HG03060 (cell line): ENCODE results near the gene FXN.
"Not testable (repeated sequence)": the region's sequence is repeated elsewhere in the genome, so short reads cannot be mapped to it uniquely, and the experiment has no call there.

Source experiments
- ATAC-seq: cut with Tn5 transposase; IDR thresholded peaks from one replicate; pipeline ENCODE4 v1.9.1; 2021; ENCODE audit warnings: low read depth, moderate number of reproducible peaks; ENCODE audit not compliant: unreplicated experiment

FXN gene

DNA sequence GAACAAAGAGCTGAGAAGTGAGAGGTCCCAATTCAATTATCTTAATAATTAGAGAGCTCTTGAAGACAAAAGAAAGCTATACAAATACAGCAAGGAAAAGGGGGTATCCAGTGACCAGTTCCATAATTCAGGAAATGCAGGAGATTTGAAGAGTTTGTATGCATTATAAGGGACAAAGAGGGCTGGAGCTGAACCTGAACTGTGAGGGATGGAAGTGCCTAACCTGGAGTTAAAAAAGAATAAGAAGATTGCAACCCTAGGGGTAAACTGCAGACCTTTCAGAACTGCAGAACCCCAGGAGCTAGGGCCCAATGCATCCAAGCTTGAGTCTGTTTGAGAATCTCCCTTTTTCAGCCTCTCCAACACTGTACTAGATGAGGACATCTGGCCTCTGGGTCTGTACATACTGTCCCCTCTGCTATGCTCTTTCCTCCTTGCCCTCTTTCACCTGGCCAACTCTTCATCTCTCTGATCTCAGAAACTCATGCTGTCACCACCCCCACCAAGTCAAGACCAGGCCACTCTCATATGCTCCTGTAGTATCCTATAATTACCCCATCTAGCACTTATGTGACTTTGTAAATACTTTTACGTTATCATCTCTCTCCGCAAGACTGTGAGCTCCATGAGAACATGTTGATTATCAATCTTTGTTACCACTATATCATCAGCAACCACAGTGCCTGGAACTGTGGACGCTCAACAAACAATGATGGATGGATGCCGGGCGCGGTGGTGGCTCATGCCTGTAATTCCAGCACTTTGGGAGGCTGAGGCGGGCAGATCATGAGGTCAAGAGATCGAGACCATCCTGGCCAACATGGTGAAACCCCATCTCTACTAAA lies 15.0 kb upstream of the FXN start:
- no peak for ATAC-seq

DNA sequence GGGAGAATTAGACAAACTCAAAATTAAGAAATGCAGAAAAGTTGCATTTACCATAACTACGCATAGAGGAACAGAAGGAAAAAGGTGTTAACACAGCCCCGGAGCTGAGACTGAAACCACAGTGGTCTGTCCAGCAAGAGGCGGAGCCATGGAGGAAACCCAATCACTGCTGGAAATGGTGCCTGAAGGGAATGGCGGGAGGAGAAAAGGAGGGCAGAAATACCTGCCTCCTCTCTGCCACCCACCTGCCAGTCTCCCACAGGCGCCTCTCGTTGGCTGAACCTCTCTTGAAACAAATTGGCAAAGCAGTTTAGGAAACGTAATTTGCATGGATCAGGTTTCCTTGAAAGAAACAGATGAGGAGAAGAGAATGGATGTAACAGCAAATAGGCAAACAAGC lies 11.9 kb upstream of the FXN start:
- no peak for ATAC-seq

DNA sequence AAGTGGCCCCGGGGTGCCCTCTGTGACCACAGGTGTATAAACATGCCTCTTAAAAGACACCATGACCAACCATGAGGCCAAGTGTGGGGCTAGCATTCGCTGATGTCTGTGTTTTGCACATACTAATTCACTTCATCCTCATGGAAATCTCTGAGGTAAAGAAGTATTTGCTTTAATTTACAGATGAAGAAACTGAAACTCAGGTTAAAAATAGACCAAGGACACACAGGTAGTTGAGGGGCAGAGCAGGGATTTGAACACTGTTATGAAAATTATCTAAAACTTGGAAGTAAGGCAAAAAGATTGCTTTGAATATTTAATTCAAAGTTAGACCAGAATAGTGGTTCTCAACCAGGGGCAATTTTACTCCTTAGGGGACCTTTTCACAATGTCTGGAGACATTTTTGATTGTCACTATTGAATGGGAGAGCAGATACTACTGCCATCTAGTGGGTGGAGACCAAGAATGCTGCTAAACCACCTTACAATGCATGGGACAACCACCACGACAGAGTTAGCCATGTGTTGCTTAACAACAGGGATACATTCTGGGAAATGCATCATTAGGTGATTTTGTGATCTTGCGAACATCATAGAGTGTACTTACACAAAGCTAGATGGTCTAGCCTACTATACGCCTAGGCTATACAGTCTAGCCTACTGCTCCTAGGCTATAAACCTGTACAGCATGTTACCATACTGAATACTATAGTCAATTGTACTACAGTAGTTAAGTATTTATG lies 8.0 kb upstream of the FXN start:
- no peak for ATAC-seq

DNA sequence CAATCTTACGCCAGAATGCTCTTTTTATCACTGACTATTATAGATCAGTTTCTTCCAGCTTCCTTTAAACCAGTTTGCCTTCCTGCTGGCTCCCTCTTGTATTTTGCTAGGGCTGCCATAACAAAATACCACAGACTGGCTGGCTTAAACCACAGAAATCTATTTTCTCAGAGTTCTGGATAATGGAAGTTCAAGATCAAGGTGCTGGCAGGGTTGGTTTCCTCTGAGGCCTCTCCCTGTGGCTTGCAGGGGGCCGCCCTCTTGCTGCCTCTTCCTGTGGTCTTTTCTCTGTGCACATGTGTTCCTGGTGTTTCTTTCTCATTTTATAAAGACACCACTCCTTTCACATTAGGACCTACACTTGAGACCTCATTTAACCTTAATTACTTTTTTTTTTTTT lies 6.8 kb upstream of the FXN start:
- ATAC-seq, result no peak

DNA sequence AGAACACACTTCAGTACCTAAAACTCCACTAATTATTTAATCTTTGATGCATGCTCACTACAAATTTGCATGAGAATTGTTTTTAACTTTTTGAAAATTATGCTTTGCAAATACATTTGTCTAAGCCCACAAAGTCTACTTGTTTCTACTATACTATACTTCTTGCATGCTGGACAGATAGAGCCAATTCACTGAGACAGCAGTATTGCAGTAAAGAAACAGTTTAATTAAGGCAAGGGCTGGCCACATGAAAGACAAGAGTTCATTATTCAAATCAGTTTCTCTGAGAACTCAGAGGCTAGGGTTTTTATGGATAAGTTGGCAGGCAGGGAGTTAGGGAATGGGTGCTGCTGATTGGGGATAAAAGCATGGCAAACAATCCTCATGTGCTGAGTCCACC lies 6.0 kb upstream of the FXN start:
- ATAC-seq, result no peak

DNA sequence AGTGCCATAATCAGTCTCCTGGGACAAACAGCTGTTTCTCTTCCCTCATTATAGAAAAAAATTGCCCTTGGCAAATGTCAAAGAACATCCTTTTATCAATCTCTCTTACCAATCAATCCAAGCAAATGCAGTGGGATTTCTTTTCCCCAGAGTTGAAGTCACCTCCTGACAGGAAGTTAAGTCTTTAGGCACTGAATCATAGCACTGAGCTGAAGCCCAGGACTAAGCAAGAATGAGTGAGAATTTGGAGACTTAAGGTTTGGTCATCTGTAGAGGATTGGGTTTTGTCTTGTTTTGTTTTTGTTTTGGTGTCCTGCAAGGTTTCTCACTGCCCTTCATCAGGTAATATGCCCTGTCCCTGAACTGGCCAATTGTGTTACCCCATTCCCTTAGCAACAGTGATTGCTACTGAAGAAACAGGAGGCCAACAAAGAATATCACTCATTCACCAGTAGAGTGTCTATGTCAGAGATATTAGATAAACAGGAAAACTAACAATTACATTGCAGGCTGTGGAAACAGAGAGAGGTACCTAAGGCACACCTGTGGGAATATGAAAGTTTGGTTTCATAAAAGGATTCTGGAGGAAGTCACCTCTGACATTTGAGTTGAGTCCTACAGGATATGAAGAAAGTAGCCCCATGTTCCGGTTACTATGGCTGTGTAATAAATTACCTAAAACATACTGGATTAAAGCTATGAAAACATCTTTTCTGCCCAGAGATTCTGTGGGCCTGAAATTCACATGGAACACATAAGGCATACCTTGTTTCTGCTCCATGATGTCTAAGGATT lies 4.5 kb upstream of the FXN start:
- ATAC-seq, result no peak

DNA sequence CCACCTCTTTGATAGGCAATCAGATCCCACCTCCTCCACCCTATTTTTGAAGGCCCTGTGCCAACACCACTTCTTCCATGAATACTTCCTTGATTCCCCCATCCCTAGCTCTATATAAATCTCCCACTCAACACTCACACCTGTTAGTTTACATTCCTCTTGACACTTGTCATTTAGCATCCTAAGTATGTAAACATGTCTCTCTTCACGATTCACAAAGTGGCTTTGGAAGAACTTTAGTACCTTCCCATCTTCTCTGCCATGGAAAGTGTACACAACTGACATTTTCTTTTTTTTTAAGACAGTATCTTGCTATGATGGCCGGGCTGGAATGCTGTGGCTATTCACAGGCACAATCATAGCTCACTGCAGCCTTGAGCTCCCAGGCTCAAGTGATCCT lies 1.5 kb upstream of the FXN start:
- no peak for ATAC-seq

DNA sequence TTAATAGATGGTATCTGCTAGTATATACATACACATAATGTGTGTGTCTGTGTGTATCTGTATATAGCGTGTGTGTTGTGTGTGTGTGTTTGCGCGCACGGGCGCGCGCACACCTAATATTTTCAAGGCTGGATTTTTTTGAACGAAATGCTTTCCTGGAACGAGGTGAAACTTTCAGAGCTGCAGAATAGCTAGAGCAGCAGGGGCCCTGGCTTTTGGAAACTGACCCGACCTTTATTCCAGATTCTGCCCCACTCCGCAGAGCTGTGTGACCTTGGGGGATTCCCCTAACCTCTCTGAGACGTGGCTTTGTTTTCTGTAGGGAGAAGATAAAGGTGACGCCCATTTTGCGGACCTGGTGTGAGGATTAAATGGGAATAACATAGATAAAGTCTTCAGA lies 757 bp downstream of the FXN start:
- ATAC-seq, result no peak

DNA sequence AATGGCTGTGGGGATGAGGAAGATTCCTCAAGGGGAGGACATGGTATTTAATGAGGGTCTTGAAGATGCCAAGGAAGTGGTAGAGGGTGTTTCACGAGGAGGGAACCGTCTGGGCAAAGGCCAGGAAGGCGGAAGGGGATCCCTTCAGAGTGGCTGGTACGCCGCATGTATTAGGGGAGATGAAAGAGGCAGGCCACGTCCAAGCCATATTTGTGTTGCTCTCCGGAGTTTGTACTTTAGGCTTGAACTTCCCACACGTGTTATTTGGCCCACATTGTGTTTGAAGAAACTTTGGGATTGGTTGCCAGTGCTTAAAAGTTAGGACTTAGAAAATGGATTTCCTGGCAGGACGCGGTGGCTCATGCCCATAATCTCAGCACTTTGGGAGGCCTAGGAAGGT lies 1.2 kb downstream of the FXN start:
- ATAC-seq, result no peak

DNA sequence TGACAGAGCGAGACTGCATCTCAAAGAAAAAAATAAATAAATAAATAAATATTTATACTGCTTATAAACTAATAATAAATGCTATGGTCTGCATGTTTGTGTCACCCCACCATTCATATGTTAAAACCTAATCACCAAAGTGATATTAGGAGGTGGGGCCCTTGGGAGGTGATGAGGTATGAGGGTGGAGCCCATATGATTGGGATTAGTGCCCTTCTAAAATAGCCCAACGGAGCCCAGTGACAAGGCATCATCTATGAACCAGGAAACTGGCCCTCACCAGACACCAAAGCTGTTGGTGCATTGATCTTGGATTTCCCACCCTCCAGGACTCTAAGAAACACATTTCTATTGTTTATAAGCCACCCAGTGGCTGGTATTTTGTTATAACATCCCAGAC lies 5.1 kb downstream of the FXN start:
- ATAC-seq, result no peak

DNA sequence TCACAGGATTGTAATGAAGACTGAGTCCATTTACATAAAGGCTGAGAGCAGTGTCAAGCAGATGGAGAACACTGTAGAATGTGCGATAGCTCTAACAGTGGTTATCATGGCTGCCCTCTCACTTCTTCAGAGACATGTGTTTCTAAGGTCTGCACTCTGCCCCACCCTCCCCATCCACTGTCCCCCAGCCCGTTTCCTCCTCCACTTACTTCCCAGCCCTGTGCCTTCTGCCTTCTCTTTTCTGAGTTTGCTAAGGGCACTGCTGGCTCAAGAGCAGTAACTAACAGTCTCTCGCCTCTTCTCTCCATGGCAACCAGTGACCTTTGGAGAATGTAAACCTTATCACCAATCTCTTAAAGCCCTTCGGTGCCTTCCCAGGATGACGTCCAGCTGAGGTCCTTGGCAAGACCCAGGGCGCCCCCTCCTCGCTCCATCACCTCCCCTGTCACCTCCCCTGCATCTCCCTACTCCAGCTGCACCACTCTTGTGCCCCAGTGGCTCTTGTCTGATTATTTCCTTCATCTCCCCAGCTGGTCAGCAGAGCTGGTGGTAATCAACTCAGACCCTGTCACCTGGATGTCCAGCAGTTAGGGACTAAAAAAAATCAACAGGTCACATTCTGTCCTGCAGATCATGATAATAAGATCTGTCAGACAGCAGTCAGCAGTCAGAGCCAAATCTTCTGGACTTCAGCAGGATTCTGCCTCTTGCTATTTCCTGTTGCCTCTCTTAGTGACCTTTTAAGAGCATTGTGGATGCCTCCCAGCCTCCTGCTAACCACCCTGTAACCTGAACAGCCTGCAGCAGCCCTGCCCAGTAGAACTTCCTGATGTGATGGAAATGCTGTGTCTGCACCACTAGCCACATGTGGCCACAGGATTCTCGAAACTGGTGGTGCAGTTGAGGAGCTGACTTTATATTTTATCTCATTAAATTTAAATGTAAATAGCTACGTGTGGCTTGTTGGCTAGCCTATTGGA lies 9.0 kb downstream of the FXN start:
- ATAC-seq, result no peak

DNA sequence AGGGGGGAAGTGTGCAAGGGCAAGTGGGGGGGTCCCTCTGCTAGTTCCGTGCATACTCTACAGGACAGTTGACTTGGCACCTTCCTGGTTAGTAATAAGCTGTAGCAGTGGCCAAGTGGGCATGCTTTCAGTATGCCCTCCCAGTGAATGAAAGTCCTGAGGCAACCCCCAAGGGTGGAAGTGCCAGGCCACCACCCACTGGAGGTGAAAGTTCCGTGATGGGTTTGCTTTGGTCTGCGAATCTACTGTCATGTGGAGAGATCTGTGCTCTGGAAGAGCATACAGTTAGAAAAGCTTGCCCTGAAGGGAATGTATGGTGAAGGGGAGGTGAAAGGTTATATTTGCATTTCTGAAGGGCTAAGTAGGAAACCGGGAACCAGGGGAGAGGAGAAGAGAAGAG lies 10.3 kb downstream of the FXN start:
- no peak for ATAC-seq

DNA sequence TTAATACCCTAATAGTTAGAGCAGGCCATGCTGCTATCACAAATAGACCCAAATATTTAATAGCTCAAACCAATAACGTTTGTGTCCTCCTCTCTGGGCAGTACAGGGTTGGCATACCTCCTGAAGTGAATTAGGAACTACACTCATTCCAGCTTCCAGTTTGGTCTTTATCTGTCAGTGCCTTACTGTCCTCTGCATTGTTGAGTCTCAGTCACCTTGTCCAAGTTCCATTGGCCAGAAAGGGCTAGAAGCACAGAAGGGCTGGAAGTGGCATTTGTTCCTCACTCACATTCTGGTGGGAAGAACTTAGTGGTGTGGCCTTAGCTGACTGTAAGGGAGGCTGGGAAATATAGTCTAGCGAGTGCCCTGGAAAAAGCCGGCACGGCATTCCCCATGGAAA lies 11.2 kb downstream of the FXN start:
- ATAC-seq, result no peak

DNA sequence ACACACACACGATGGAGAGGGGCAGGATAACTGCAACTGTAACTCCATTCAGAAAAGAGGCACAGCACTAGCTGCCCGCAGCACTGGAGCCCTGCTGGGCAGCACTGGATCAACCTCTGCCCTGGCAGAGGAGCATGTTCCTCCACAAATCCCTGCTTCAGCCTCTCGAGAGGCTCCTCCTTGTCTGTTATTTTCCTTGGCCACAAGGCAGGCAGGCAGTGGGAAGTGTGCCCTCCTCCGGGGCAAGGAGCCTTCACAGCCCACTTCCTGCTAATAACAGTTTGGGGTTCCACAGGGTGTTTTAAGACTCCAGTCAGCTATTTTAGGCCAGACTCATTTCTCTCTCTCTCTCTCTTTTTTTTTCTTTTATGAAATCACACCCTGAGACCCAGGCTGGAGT lies 11.8 kb downstream of the FXN start:
- no peak for ATAC-seq

DNA sequence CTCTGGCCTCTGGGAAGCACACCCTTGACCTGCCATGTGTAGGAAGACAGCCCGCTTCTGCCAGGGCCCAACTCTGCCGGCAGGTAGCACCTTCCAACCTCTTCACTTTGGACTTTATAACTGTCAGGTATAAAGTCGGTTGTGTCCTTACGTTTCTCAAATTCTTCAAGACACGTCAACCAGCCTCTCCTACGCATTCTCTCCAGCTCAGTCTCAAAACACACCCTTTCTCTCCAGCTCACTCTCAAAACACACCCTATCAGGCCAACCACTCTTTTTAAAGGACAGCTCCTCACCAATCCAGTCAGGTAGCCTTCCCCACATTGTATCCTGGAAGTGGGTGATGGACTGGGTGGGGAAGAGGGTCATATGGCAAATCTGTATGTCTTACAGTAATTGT lies 13.5 kb downstream of the FXN start:
- ATAC-seq, result no peak

DNA sequence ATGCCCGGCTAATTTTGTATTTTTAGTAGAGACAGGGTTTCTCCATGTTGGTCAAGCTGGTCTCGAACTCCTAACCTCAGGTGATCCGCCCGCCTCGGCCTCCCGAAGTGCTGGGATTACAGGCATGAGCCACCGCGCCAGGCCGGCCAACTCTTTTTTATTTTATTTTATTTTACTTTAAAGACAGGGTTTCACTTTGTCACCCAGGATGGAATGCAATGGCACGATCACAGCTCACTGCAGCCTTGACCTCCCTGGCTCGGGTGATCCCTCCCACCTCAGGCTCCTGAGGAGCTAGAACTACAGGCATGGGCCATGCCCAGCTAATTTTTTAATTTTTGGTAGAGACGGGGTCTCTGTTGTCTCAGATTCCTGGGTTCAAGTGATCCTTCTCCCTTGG lies 15.4 kb downstream of the FXN start:
- not testable (repeated sequence) for ATAC-seq

DNA sequence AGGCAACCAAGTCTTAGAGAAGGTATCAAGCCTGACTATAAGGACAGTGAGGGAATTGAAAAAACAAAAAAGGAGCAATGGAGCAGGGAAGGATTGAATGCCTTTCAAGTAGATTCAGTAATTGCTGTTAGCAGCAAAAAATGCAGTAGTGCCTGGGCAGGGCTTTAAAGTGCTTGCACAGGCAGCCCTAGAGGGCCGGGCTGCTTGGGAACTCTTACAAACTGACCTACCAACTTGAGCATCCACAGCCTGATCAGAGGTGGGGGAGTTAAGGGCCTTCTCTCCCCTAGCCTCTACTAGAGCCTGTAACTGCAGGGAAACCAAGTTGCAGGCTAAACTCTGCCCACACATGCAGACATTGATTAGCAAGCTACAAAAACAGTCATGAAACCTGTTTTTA lies 19.4 kb downstream of the FXN start:
- ATAC-seq, result no peak

DNA sequence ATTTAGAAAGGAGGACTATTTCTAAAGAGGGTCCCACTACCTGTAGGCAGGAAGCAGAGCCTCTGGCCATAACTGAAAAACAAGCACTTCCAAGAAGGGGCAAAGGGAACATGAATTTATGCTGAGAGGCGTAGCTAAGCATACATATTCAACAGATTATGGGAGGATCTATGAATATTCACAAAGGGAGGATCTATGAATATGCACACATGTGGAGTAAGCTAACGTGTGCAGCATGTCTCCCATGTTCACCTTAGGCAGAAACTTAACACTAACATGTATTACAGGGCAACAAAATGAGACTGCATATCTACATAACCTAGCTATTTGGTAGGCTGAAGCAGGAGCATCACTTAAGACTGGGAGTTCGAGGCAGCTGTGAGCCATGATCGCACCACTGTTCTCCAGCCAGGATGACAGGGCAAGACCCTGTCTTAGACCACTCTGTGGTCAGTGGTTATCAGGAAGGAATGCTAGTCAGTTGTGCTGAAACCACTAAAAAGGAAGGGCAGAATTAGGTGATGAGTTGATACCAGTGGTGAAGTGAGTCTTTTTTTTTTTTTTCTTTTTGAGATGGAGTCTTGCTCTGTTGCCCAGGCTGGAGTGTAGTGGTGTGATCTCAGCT lies 20.8 kb downstream of the FXN start:
- ATAC-seq, result no peak

DNA sequence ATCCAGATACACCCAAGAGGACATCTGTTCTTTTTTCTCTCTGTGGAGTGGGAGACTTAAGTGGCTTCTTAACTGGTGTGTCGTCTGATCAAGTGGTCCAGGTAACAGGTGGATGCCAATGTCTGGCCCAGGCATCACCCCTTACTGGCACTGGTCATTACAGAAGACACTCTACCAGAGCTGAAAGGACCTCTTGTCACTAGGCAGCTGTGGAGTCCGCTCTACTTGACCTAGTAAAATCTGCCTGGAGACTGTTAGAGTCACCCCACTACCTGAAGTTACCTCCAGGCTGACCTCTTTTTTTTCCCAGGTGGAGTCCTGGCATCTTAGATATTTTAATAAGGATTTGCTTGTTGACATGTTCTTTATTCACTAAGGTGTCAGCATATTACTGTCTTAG lies 22.5 kb downstream of the FXN start:
- ATAC-seq, result no peak

DNA sequence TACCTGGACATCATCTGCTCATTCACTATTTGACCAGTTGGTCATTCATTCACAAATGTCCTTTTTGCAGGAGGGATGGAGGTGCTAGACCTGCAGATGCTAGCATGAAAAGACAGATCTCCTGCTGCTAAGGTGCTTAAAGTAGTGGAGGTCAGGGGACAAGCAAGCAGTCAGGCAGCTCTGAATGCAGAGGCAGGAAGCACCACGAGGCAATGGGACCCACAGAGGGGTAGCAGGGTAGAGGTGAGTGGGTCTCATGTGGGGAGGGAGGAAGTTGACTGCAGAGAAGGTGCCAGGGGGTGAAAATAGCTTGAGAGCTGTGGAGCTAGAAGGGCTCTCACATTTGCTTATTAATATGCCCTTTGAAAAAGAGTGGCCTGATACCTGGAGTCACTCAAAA lies 25.2 kb downstream of the FXN start:
- no peak for ATAC-seq
